ENCODE results near the gene SYT13.

GRCh38 chr11:45264839-45265515, 21.2 kb downstream of the SYT13 start:
- no peak for TF ChIP-seq CTCF (optimal IDR thresholded peaks at IDR 0.05 in 1 of 3, IDR thresholded peaks at IDR 0.05 in 1 of 3, conservative IDR thresholded peaks at IDR 0.05 in 1 of 3; ENCODE audit: extremely low read depth in 1 of 3, insufficient read depth in 2 of 3, low read length in 3 of 3)
- TF ChIP-seq EZH2 (IDR thresholded peaks at IDR 0.05; ENCODE audit: low read length) = no peak

Data from keratinocyte (primary cell).